Gastrocnemius medialis (tissue), 4 donors: ENCODE data around the gene ZNF277. TPM values are rescaled to one million over a fixed set of nuclear protein-coding genes. Genes with fewer than 3 reads are reported as not detected.

Experiments used
- ATAC-seq, 2 donors: fragments of 150-250 bp; one replicate each; pipeline ENCODE4 v1.9.1; 2016
- DNase-seq, 2 donors: peaks; one replicate each; pipeline ENCODE4 v3.0.0-alpha.2; 2019
- H3K27ac ChIP-seq, 4 donors: fragments of 200-600 bp; sonication (generic); 1 replicate in 1 of 4; 2 replicates in 3 of 4; pipeline ENCODE4 v1.5.1; 2016 to 2018; ENCODE audit warnings: mild to moderate bottlenecking in 2 of 4, moderate library complexity in 1 of 4
- H3K27me3 ChIP-seq, 3 donors: fragments of 200-600 bp; sonication (generic) in 2 of 3; 1 replicate in 1 of 3; 2 replicates in 2 of 3; pipeline versions ENCODE4 v1.5.1 to v1.6.0; 2016 to 2019; ENCODE audit warnings: mild to moderate bottlenecking in 1 of 3, moderate library complexity in 1 of 3
- H3K36me3 ChIP-seq, 2 donors: fragments of 200-600 bp; sonication (generic) in 1 of 2; one replicate each; pipeline ENCODE4 v1.5.1; 2017 to 2018
- H3K4me1 ChIP-seq, 2 donors: fragments of 200-600 bp; sonication (generic) in 1 of 2; one replicate each; pipeline ENCODE4 v1.5.1; 2016 to 2017; ENCODE audit warnings: mild to moderate bottlenecking in 2 of 2
- H3K4me3 ChIP-seq, 4 donors: fragments of 200-600 bp; sonication (generic) in 3 of 4; 1 replicate in 1 of 4; 2 replicates in 3 of 4; pipeline ENCODE4 v1.5.1; 2016 to 2019; ENCODE audit warnings: mild to moderate bottlenecking in 2 of 4
- H3K9me3 ChIP-seq, 3 donors: fragments of 200-600 bp; sonication (generic) in 2 of 3; 1 replicate in 1 of 3; 2 replicates in 2 of 3; pipeline ENCODE4 v1.5.1; 2016 to 2019
- POLR2A ChIP-seq, 2 donors: fragments of 450-650 bp; IDR thresholded peaks; one replicate each; pipeline ENCODE4 v1.6.1; 2017; ENCODE audit warnings: antibody characterized with exemption in 2 of 2, mild to moderate bottlenecking in 2 of 2, moderate library complexity in 2 of 2
- in situ Hi-C, 4 donors: fragments of 200-750 bp; cut with MboI; loops; one replicate each; pipeline versions ENCODE4 v1.15.0 to v1.8.0; 2017; ENCODE audit warnings: low sequenced_read_pairs in 4 of 4
- intact Hi-C: fragments of 100-400 bp; cut with DNase I; formaldehyde crosslinking; loops from one replicate; pipeline ENCODE4 v1.15.1; 2023; ENCODE audit warnings: low total_unique reads
- total RNA-seq, 4 donors: library from RNA; depleted of rRNA; stranded (reverse); fragments of >200 nt; gene quantifications; one replicate each; pipeline versions ENCODE4 v1.1.0 to v1.2.3, GENCODE V29; 2016
- TF ChIP-seq, protein P1 (sequence below), 5 experiments: fragments of 450-650 bp in 3 of 5; fragments of 200-600 bp in 2 of 5; sonication (generic) in 2 of 5; IDR thresholded peaks in 4 of 5; conservative IDR thresholded peaks in 1 of 5; 1 replicate in 4 of 5; 2 replicates in 1 of 5; pipeline ENCODE4 v1.5.1; 2016 to 2019; ENCODE audit warnings: antibody characterized with exemption in 5 of 5, mild to moderate bottlenecking in 3 of 5, moderate library complexity in 3 of 5

Gene ZNF277
- total RNA-seq, 4 donors from 2014 or later, result 12.2 to 16.5 (median 15.0) TPM

DNA sequence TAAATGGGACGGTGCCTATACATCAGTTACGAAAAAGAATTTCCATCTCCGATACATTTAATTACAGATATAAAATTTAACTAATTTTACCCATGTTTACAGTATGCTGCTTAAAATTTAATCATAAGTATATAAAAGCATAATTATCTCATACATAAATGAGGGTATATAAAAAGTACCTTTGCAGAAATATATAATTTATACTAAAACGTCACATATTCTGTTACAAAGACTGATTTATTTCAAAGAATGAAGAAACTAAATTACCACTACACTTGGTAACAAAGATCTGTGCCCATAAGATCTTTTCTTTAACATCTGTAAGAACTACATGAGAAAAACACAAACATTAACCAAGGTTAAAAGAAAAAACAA is 3.1 kb upstream of the ZNF277 start:
- no peaks in the 10 kb centered on the region for H3K27me3 ChIP-seq
- intact Hi-C loops, result no loop called here
- ATAC-seq, result no peak
- peaks cover 35 to 55% of the 10 kb centered on the region in 2 donors for H3K4me1 ChIP-seq
- no peak for DNase-seq
- no peaks in the 10 kb centered on the region for H3K9me3 ChIP-seq
- TF ChIP-seq, protein P1, sequence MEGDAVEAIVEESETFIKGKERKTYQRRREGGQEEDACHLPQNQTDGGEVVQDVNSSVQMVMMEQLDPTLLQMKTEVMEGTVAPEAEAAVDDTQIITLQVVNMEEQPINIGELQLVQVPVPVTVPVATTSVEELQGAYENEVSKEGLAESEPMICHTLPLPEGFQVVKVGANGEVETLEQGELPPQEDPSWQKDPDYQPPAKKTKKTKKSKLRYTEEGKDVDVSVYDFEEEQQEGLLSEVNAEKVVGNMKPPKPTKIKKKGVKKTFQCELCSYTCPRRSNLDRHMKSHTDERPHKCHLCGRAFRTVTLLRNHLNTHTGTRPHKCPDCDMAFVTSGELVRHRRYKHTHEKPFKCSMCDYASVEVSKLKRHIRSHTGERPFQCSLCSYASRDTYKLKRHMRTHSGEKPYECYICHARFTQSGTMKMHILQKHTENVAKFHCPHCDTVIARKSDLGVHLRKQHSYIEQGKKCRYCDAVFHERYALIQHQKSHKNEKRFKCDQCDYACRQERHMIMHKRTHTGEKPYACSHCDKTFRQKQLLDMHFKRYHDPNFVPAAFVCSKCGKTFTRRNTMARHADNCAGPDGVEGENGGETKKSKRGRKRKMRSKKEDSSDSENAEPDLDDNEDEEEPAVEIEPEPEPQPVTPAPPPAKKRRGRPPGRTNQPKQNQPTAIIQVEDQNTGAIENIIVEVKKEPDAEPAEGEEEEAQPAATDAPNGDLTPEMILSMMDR (IDR thresholded peaks at IDR 0.05 in 4 of 5, conservative IDR thresholded peaks at IDR 0.05 in 1 of 5), result no peak
- TF ChIP-seq POLR2A (IDR thresholded peaks at IDR 0.05), result no peak
- no peaks in the 10 kb centered on the region for H3K36me3 ChIP-seq
- in situ Hi-C loops, result loop anchor here in 2 of 4 donors (10.0 to 25.0 kb wide), 3 partner anchors 251 to 641 kb away; partner anchors contain the start of genes IFRD1 (in 1 of the 2), IMMP2L (in 1 of the 2) and LSMEM1 (in 1 of the 2)
- H3K4me3 ChIP-seq, result peak overlapping the region in 2 of 4 donors; percentile 85 to 96
- peak overlapping the region in 1 of 4 donors; percentile 91 for H3K27ac ChIP-seq

DNA sequence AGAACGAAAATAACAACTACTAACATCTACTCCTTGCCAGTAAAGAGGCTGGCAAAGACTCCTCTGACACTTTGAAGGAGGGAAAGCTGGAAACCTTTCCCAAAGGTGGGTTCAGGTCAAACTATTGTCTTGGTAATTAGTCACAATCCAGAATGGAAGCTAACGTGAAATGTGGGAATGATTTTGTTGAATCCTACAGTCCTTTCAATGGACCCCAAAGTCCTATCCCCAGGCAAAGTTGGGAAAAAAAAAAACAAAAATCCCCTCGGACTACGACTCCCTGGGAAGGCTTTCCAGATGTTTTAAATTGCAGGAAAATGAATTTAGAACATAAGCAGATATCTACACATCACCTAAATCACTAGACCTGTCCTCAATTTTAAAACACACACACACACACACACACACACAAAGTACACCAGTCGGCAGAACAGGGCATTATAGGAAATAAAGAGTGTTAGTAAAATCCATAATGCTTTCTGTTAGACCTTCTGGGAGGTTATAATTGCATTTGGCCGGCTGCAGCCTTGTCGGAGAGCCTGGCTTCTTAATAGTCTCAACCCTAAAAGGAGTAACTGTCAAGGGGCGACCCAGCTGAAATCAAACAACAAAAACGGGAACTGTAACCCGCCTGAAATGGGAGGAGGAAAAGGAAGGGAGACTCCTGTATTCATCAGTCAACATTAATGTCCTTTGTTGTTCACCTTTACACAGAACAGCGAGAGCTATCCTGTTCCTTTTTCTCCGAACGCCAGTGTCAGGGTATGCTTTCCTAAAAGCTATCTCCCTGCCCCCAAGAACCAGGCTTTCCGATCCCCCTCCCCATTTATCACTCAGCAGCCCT is 1.8 kb upstream of the ZNF277 start:
- in situ Hi-C loops (loop anchor here in 2 of 4 donors (10.0 to 25.0 kb wide), 3 partner anchors 250 to 642 kb away; partner anchors contain the start of genes IFRD1 (in 1 of the 2), IMMP2L (in 1 of the 2) and LSMEM1 (in 1 of the 2)), intact Hi-C loops (loop anchor here (2.0 to 5.0 kb wide), 3 partner anchors 74 to 278 kb away; partner anchors contain the start of gene LSMEM1)
- Histone ChIP-seq H3K4me1 (peaks cover 23 to 41% of the 10 kb centered on the region in 2 donors), H3K4me3 (peak overlapping the region; percentile 84 to 96 (median 88)), H3K36me3 (no peaks in the 10 kb centered on the region), H3K27ac (peak overlapping the region; percentile 76 to 91 (median 86)), H3K27me3 (no peaks in the 10 kb centered on the region), H3K9me3 (no peaks in the 10 kb centered on the region)
- TF ChIP-seq POLR2A (IDR thresholded peaks at IDR 0.05), result no peak
- TF ChIP-seq, protein P1 (IDR thresholded peaks at IDR 0.05 in 4 of 5, conservative IDR thresholded peaks at IDR 0.05 in 1 of 5), result no peak
- DNase-seq, result no peak
- ATAC-seq, result no peak

DNA sequence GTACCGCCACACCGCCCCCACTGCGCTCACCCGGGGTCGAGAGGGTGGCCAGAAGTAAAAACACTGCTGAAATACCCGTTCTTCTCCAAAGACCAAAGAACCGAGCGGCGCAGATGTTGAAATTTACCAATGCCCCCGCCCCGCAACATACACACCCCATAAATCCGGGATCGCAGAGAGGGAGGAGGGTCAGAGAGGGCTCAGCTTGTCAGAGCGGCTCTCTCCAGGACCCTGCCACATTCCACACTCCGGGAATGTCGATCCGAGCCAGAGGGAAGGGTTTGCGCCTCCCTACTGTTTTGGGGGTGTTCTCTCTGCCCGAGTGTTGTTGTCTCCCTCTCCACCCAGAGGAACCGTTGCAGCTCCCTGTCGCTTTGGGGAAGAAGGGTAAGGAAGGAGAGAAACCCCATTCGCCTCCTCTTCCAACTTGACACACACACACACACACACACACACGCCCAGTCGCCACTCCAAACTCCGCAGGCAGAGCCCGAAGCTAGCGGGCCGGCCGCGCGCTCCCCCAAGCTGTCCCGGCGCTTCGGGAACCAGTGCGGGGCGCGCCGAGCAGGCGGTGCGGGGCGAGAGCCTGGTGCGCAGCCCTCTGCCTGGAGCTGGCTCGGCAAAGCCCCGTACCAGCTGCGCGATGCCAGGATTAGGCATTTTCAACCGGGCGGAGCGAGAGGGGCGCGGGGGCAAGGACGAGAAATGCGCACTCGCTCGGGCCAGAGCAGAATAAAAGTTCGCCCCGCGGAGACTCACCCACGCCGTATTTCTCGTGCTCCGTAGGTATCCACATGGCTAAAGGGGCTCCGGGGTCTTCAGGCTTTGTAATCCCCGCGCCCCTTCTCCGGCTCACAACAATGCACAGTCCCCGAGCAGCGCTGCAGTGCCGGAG is 905 bp upstream of the ZNF277 start:
- intact Hi-C loops, result loop anchor here (1.0 to 5.0 kb wide), 6 partner anchors 75 to 735 kb away; partner anchors contain the start of genes IFRD1, LSMEM1 and TMEM168
- DNase-seq, result peak; percentile 37 to 51

More for the DNA sequence above, 905 bp upstream of the ZNF277 start:
- TF ChIP-seq, protein P1 (IDR thresholded peaks at IDR 0.05 in 4 of 5, conservative IDR thresholded peaks at IDR 0.05 in 1 of 5), result no peak
- TF ChIP-seq POLR2A (IDR thresholded peaks at IDR 0.05), result no peak
- H3K9me3 ChIP-seq, result no peaks in the 10 kb centered on the region
- H3K27me3 ChIP-seq, result no peaks in the 10 kb centered on the region
- H3K36me3 ChIP-seq, result no peaks in the 10 kb centered on the region
- H3K4me1 ChIP-seq, result peaks cover 20 to 38% of the 10 kb centered on the region in 2 donors
- peak overlapping the region; percentile 84 to 96 (median 88) for H3K4me3 ChIP-seq
- peak; percentile 41 to 44 for ATAC-seq
- in situ Hi-C loops, result loop anchor here in 2 of 4 donors (10.0 to 25.0 kb wide), 3 partner anchors 249 to 643 kb away; partner anchors contain the start of genes IFRD1 (in 1 of the 2), IMMP2L (in 1 of the 2) and LSMEM1 (in 1 of the 2)
- peak overlapping the region; percentile 76 to 91 (median 86) for H3K27ac ChIP-seq
